Prostate gland (tissue), 2 donors: ENCODE results near the gene MIGA2.

Experiments
- POLR2AphosphoS5 ChIP-seq: sonication (generic); formaldehyde crosslinking; IDR thresholded peaks from one replicate; pipeline ENCODE4 v1.6.1; 2017; ENCODE audit warnings: antibody characterized with exemption
- TF ChIP-seq, protein P1 (sequence below), 4 experiments: fragments of 200-600 bp in 2 of 4; fragments of 450-650 bp in 2 of 4; sonication (generic) in 2 of 4; IDR thresholded peaks; 1 replicate in 3 of 4; 2 replicates in 1 of 4; pipeline ENCODE4 v1.5.1; 2016 to 2019; ENCODE audit warnings: antibody characterized with exemption in 4 of 4, mild to moderate bottlenecking in 2 of 4, moderate library complexity in 2 of 4

DNA sequence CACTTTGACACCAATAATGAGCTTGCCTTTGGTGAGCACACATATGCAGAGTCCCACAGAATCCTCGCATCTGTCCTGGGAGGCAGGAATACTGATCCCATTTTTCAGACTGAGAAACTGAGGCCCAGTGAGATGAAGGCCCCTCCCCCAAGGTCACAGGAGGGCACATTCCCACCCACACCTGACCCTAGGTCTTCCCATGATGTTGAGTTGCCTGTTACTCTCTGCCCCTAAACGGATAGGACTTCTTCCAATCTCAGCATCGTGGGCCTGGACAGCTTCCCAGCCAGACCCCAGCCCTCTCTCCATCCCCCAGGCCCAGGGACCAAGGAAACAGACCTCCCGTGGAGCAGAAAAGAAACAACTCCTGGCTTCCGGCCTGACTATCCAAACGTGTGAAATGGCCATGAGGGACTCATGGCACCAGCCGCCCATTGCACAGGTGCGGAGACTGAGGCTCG lies 9.2 kb upstream of the MIGA2 start:
- TF ChIP-seq, protein P1, sequence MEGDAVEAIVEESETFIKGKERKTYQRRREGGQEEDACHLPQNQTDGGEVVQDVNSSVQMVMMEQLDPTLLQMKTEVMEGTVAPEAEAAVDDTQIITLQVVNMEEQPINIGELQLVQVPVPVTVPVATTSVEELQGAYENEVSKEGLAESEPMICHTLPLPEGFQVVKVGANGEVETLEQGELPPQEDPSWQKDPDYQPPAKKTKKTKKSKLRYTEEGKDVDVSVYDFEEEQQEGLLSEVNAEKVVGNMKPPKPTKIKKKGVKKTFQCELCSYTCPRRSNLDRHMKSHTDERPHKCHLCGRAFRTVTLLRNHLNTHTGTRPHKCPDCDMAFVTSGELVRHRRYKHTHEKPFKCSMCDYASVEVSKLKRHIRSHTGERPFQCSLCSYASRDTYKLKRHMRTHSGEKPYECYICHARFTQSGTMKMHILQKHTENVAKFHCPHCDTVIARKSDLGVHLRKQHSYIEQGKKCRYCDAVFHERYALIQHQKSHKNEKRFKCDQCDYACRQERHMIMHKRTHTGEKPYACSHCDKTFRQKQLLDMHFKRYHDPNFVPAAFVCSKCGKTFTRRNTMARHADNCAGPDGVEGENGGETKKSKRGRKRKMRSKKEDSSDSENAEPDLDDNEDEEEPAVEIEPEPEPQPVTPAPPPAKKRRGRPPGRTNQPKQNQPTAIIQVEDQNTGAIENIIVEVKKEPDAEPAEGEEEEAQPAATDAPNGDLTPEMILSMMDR (IDR thresholded peaks at IDR 0.05), result no peak
- TF ChIP-seq POLR2AphosphoS5, result no peak
